ENCODE data around the gene FPGS.

- no peak for TF ChIP-seq MAX (IDR thresholded peaks at IDR 0.05)
- no peak for TF ChIP-seq CTCF (IDR thresholded peaks at IDR 0.05 in 2 of 3, conservative IDR thresholded peaks at IDR 0.05 in 1 of 3; ENCODE audit: borderline replicate concordance in 1 of 3, insufficient read depth in 1 of 3, low read depth in 2 of 3, low read length in 2 of 3)
- no peak for TF ChIP-seq YY1 (IDR thresholded peaks at IDR 0.05; ENCODE audit: extremely low read depth, insufficient replicate concordance, low read depth, low read length)
- TF ChIP-seq POLR2AphosphoS5 (IDR thresholded peaks at IDR 0.05; ENCODE audit: low read depth, low read length) = no peak
- no peak for TF ChIP-seq REST (IDR thresholded peaks at IDR 0.05; ENCODE audit: low read depth)
- TF ChIP-seq ATF3 (IDR thresholded peaks at IDR 0.05) = no peak
- no peak for TF ChIP-seq POLR2A (IDR thresholded peaks at IDR 0.05; ENCODE audit: borderline replicate concordance, extremely low read depth, insufficient read depth, insufficient read length)
- TF ChIP-seq SIN3A (IDR thresholded peaks at IDR 0.05; ENCODE audit: low read depth) = no peak
- no peak for TF ChIP-seq SP1 (IDR thresholded peaks at IDR 0.05; ENCODE audit: low read depth)
Observed at GRCh38 chr9:127858041-127858512, 55.4 kb downstream of the FPGS start.
